Neural crest cell (in vitro differentiated cells): ENCODE measurements around the gene SERGEF. TPM values are rescaled to one million over a fixed set of nuclear protein-coding genes. Genes with fewer than 3 reads are reported as not detected.

Source experiments
- DNase-seq: peaks from one replicate; pipeline ENCODE4 v3.0.0; 2021; ENCODE audit warnings: low read depth, mixed read lengths, low spot score
- H3K27ac Mint-ChIP-seq: one replicate; pipeline ENCODE4 v1.8.0; 2021; ENCODE audit warnings: mild to moderate bottlenecking, mixed read lengths; ENCODE audit not compliant: unreplicated experiment
- H3K27me3 Mint-ChIP-seq: 2 replicates; pipeline ENCODE4 v1.8.0; 2021; ENCODE audit warnings: low read depth, mild to moderate bottlenecking, mixed read lengths
- H3K36me3 Mint-ChIP-seq: 2 replicates; pipeline ENCODE4 v1.8.0; 2021; ENCODE audit warnings: low read depth, mild to moderate bottlenecking, mixed read lengths
- H3K4me1 Mint-ChIP-seq: 2 replicates; pipeline ENCODE4 v1.8.0; 2021; ENCODE audit warnings: mixed read lengths
- H3K4me3 Mint-ChIP-seq: one replicate; pipeline ENCODE4 v1.8.0; 2021; ENCODE audit warnings: mild to moderate bottlenecking, mixed read lengths
- H3K9me3 Mint-ChIP-seq: 2 replicates; pipeline ENCODE4 v1.8.0; 2021; ENCODE audit warnings: mixed read lengths
- total RNA-seq: library from RNA; stranded (reverse); gene quantifications from 2 replicates; pipeline ENCODE4 v1.2.1, GENCODE V29; 2021
- TF ChIP-seq, protein P1 (sequence below): fragments of 200-600 bp; sonication (generic); conservative IDR thresholded peaks from 2 replicates; pipeline ENCODE4 v1.5.0; 2021; ENCODE audit warnings: antibody characterized with exemption, mild to moderate bottlenecking

SERGEF gene
- total RNA-seq, 1 donor from 2014 or later = 29.6 TPM

GRCh38 chr11:17747131-17747955, 265.5 kb downstream of the SERGEF start:
- H3K27ac Mint-ChIP-seq = peak overlapping the region; percentile 78
- TF ChIP-seq, protein P1, sequence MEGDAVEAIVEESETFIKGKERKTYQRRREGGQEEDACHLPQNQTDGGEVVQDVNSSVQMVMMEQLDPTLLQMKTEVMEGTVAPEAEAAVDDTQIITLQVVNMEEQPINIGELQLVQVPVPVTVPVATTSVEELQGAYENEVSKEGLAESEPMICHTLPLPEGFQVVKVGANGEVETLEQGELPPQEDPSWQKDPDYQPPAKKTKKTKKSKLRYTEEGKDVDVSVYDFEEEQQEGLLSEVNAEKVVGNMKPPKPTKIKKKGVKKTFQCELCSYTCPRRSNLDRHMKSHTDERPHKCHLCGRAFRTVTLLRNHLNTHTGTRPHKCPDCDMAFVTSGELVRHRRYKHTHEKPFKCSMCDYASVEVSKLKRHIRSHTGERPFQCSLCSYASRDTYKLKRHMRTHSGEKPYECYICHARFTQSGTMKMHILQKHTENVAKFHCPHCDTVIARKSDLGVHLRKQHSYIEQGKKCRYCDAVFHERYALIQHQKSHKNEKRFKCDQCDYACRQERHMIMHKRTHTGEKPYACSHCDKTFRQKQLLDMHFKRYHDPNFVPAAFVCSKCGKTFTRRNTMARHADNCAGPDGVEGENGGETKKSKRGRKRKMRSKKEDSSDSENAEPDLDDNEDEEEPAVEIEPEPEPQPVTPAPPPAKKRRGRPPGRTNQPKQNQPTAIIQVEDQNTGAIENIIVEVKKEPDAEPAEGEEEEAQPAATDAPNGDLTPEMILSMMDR = no peak
- H3K4me1 Mint-ChIP-seq = peaks cover 4% of the 10 kb centered on the region
- no peak for DNase-seq
- no peak overlapping the region for H3K4me3 Mint-ChIP-seq
- H3K36me3 Mint-ChIP-seq = no peaks in the 10 kb centered on the region
- no peaks in the 10 kb centered on the region for H3K27me3 Mint-ChIP-seq
- H3K9me3 Mint-ChIP-seq = no peaks in the 10 kb centered on the region

DNA sequence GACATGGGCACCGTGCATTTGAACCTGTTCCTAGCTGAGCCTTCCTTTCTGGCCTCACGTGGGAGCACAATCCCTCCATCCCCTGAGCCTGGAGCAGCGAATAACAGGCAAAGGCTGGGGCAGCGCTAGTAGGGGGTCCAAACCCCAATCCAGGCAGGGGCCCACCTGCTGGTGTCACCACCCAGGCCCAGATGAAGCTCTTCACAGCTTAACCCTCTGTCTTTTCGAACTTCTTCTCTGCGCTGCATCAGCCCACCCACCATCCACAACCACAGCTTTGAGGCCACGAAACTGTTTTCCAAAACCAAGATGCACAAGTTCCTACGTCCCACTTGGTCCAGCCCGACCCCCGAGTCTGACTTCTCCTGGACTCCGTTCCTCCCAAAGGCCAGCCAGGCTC, 266.8 kb downstream of the SERGEF start:
- no peak overlapping the region for H3K27ac Mint-ChIP-seq
- peaks cover 8% of the 10 kb centered on the region for H3K4me1 Mint-ChIP-seq
- no peaks in the 10 kb centered on the region for H3K36me3 Mint-ChIP-seq
- no peaks in the 10 kb centered on the region for H3K27me3 Mint-ChIP-seq
- TF ChIP-seq, protein P1 = no peak
- DNase-seq = no peak
- H3K9me3 Mint-ChIP-seq = no peaks in the 10 kb centered on the region
- no peak overlapping the region for H3K4me3 Mint-ChIP-seq

DNA sequence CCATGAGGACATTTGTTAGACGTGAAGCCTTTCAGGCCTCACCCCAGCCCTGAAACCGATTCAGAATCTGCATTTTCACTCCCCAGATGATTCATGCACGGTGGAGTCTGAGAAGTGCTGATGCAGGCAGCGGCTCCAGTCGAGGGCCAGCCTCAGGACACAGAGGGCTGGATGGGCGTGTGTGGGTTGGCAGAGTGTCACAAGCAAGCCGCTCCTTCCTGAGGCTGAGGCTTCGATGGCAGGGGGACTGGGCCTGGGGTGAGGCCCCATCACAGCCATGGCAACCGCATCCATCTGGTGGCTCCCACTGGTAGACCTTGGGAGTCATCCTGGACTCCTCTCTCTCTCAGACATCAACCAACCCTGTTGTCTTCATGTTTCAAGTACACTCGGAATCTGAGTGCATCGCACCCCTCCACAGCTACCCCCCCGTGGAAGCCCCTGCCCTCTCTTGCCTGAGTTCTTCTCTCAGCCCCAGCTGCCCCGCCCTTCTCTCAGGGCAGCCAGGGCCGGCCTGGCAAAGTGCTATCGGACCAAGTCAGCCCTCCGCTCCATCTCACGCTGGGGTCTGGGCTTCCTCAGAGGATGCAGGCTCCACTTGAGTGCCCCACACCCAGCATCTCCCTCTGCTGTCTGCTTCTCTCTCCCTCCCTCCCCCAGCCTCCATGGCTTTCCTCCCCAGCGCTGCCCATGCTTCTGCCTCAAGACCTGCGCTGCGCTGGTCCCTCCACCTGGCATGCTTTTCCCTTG, 267.6 kb downstream of the SERGEF start:
- Mint-ChIP-seq H3K36me3 (no peaks in the 10 kb centered on the region), H3K9me3 (no peaks in the 10 kb centered on the region), H3K4me1 (peaks cover 14% of the 10 kb centered on the region), H3K27ac (no peak overlapping the region), H3K4me3 (no peak overlapping the region), H3K27me3 (no peaks in the 10 kb centered on the region)
- DNase-seq = no peak
- TF ChIP-seq, protein P1 = no peak

DNA sequence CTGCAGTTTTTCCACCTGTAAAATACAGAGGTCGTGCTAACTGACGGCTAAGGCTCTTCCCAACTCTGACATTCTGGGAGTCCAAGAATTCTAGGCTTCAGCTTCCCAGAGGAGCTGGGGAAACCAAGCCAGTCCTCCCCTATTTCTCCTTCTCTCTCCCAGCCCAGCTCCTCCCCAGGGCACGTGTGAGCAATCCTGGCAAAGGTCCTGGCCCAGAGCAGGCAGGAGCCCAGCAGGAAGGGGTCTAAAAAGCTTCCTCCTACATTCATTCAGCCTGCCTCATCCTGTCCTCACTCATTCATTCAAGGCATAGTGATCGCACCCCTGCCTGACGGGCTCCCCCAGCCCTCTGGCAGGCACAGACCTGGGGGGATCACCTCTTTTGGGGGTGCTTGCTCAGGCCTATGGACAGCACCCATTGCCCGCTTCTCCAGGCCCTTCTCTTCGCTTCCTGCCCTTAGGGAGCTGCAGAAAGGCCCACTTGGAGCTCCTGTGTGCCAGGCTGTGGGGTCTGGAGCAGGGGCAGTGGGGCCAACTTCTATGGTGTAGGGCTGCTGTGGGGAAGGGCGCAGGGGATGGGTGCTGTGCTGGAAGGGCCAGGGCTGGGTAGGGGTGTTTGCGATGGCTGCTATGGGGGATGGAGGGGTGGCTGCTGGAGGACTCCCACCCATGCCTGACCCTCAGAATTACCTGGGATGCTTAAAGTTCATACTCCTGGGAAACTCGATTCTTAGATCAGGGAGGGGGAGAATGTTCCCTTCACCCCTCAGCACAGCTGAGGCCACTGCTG, 268.5 kb downstream of the SERGEF start:
- H3K27ac Mint-ChIP-seq = no peak overlapping the region
- H3K36me3 Mint-ChIP-seq = no peaks in the 10 kb centered on the region
- H3K4me1 Mint-ChIP-seq = peaks cover 16% of the 10 kb centered on the region
- no peak for DNase-seq
- H3K9me3 Mint-ChIP-seq = no peaks in the 10 kb centered on the region
- H3K27me3 Mint-ChIP-seq = no peaks in the 10 kb centered on the region
- peak overlapping the region; percentile 13 for H3K4me3 Mint-ChIP-seq
- TF ChIP-seq, protein P1 = no peak

GRCh38 chr11:17743808-17744119, 269.1 kb downstream of the SERGEF start:
- Mint-ChIP-seq H3K36me3 (no peaks in the 10 kb centered on the region), H3K4me1 (peaks cover 16% of the 10 kb centered on the region), H3K27me3 (no peaks in the 10 kb centered on the region), H3K27ac (no peak overlapping the region), H3K4me3 (no peak overlapping the region), H3K9me3 (no peaks in the 10 kb centered on the region)
- TF ChIP-seq, protein P1 = no peak
- DNase-seq = no peak
